Lower leg skin (tissue), 3 donors: ENCODE data around the gene SRSF5.

Experiments used
- POLR2A ChIP-seq, 2 donors: fragments of 450-650 bp; IDR thresholded peaks; one replicate each; pipeline ENCODE4 v1.6.1; 2016 to 2017; ENCODE audit warnings: antibody characterized with exemption in 2 of 2, mild to moderate bottlenecking in 1 of 2, moderate library complexity in 1 of 2
- TF ChIP-seq, protein P1 (sequence below), 3 donors: fragments of 450-650 bp; IDR thresholded peaks; one replicate each; pipeline ENCODE4 v1.5.1; 2016; ENCODE audit warnings: antibody characterized with exemption in 3 of 3, mild to moderate bottlenecking in 3 of 3, moderate library complexity in 2 of 3

DNA sequence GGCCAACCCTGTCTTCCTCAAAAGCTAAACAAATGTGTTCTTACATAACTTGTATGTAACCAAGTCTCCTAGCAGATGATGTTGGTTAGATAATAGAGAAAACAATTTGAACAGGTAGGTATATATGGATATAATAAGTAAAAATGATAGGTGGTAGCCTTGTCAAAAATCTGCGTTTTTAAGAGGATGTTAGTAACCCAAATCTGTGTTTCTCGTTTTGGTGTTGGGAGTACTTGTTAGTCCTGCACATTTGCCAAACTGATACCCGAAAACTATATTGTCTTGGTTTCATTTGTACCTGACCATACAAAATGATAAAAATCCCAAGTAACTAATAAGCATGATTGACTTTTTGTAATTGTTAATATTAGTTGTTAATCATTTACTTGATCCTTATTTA, 8.1 kb downstream of the SRSF5 start:
- TF ChIP-seq, protein P1, sequence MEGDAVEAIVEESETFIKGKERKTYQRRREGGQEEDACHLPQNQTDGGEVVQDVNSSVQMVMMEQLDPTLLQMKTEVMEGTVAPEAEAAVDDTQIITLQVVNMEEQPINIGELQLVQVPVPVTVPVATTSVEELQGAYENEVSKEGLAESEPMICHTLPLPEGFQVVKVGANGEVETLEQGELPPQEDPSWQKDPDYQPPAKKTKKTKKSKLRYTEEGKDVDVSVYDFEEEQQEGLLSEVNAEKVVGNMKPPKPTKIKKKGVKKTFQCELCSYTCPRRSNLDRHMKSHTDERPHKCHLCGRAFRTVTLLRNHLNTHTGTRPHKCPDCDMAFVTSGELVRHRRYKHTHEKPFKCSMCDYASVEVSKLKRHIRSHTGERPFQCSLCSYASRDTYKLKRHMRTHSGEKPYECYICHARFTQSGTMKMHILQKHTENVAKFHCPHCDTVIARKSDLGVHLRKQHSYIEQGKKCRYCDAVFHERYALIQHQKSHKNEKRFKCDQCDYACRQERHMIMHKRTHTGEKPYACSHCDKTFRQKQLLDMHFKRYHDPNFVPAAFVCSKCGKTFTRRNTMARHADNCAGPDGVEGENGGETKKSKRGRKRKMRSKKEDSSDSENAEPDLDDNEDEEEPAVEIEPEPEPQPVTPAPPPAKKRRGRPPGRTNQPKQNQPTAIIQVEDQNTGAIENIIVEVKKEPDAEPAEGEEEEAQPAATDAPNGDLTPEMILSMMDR (IDR thresholded peaks at IDR 0.05), result no peak
- TF ChIP-seq POLR2A (IDR thresholded peaks at IDR 0.05), result no peak
